COR-L47 (cell line): Measurements from ENCODE around the gene FGFRL1.

ENCODE experiments used
- DNase-seq: peaks from one replicate; lab custom pipeline; 2025; lab: John Stamatoyannopoulos, UW

The FGFRL1 gene

GRCh38 chr4:1039493-1040343 is 28.3 kb downstream of the FGFRL1 start:
- DNase-seq: no peak

DNA sequence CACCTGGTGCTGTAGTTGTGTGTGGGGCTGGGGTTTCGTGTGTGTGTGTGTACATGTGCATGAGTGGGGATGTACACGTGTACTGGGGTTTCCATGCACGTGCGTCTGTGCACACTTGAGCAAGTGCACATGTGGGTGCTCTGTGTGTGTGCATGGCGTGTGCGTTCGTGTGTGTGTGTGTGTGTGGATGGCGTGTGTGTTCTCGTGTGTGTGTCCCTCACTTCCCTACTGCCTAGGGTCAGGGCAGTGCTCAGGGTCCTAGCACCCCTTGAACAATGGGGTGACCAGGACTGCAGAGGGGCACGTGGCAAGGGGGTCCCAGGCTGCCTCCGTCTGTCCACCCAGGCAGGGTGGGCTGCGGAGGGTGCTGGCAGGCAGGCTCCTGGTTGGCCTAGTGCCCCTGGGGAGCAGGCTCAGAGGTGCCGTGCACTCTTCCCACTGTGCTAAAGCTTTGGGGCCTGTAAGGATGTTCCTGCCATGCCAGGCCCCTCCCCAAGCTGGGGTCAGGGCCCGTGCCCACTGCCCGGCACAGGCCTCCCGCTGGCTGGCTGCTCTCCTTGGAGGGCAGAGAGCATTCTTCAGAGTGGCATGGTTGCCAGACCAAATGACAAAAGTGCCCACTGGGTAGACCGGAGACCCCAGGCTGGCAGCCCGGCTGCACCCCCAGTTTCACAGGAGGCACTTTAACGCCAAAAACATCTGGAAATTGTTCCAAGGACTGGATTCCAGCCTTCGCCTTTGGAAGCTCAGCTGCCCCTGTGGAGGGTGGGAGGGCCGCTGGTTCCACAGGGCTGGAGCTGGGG is 29.1 kb downstream of the FGFRL1 start:
- no peak for DNase-seq

GRCh38 chr4:1041147-1041935 is 29.9 kb downstream of the FGFRL1 start:
- peak; percentile 45 for DNase-seq

- no peak for DNase-seq
Observed at GRCh38 chr4:1041936-1042330, 30.5 kb downstream of the FGFRL1 start.

DNA sequence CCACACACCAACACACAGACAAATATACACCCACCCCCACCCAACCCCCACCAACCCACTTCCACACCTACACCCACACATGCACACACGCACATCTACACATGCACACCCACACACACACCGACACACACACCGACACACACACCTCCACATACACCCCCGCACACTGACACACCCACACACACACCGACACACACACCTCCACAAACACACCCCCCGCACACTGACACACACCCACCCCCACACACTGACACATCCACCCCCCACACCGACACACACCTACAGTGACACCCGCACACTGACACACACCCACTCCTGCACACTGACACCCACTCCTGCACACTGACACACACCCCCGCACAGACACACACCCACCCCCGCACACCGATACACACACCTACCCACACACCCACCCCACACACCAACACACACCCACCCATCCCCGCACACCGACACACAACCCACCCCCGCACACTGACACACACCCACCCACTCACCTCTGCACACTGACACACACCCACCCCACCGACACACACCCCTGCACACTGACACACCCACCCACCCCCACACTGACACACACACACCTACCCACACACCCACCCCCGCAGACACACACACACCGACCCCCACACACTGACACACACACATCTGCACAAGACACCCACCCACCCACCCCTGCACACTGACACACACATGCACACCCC is 31.1 kb downstream of the FGFRL1 start:
- DNase-seq: no peak

DNA sequence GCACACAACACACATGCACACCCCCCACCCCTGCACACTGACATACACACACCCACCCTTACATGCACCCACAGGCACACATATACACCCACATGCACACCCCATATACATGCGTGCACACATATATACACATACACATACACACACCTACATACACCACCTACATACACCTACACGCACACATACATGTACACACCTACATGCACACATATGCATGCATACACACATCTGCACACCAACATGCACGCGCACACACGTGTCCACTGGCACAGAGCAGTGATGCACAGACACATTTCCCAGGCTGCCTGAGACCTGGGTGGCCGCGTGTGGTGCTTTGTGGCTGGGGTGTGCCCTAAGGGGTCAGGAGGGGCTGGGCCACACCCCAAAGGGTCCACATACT is 31.7 kb downstream of the FGFRL1 start:
- DNase-seq: no peak

DNA sequence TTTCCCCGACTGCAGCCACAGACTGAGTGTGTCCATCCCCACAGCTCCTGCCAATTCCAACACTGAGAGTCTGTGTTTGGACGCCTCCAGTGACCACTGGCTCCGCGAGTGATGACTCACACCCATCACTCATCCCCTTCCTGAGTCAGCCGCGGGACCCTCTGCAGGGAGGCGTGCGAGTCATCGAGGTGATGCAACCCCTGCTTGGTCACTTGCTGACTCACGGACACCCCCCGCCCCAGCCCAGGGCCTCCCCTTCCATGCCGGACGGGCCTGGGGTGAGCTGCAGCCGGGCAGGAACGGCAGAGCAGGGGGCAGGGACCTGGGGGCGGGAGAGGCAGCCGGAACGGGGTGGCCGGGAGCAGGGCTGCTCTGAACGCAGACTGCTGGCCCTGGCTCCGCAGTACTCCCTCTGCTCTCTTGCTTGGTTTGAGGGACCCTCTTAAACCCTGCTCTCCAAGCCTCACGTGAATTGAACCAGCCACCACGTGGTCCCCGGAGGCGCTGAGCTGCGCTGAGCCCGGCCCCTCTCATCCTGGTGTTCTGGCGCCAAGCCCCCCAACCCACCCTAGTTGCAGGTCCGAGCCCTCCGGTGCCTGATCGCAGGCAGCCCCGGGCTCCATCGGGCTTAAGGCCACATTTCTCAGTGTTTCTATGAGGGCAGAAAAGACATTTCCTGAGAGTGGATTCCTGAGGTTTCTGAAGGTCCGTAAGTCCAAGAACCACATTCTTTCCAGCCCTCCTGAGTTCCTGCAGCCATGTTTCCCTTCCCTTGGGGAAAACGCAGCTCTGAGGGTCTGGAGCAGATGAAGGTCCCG is 32.4 kb downstream of the FGFRL1 start:
- DNase-seq: no peak

GRCh38 chr4:1044469-1045192 is 33.2 kb downstream of the FGFRL1 start:
- DNase-seq: no peak

DNA sequence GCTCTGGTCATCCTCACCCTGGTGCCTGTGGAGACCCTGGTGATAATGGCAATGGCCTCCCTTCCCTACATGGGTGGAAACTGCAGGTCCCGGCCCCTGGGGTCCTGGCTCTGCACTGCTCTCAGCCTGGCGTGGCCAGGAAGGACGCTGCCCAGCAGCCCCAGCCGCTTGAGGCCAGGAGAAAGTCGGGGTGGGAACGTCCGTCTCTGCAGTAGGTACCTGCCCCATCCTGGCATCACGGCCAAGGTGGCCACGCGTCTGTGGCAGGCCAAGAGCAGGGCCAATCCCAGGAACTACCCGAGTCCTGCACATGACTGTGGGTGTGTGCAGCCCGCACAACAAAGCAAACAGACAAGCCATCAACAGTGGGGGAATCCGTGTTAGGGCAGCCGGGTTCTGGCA is 33.8 kb downstream of the FGFRL1 start:
- no peak for DNase-seq

GRCh38 chr4:1045595-1046201 is 34.3 kb downstream of the FGFRL1 start:
- no peak for DNase-seq

DNA sequence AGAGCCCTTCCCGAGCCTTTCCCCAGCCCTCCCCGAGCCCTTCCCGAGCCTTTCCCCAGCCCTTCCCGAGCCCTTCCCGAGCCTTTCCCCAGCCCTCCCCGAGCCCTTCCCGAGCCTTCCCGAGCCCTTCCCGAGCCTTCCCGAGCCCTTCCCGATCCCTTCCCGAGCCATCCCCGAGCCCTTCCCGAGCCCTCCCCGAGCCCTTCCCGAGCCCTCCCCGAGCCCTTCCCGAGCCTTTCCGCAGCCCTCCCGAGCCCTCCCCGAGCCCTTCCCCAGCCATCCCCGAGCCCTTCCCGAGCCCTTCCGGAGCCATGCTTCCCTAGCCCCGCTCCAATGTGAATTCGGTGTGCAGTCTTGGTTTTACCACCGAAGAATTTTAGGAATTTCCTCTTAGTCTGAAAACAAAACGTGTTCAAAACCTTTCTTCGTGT is 35.2 kb downstream of the FGFRL1 start:
- peak; percentile 31 for DNase-seq

DNA sequence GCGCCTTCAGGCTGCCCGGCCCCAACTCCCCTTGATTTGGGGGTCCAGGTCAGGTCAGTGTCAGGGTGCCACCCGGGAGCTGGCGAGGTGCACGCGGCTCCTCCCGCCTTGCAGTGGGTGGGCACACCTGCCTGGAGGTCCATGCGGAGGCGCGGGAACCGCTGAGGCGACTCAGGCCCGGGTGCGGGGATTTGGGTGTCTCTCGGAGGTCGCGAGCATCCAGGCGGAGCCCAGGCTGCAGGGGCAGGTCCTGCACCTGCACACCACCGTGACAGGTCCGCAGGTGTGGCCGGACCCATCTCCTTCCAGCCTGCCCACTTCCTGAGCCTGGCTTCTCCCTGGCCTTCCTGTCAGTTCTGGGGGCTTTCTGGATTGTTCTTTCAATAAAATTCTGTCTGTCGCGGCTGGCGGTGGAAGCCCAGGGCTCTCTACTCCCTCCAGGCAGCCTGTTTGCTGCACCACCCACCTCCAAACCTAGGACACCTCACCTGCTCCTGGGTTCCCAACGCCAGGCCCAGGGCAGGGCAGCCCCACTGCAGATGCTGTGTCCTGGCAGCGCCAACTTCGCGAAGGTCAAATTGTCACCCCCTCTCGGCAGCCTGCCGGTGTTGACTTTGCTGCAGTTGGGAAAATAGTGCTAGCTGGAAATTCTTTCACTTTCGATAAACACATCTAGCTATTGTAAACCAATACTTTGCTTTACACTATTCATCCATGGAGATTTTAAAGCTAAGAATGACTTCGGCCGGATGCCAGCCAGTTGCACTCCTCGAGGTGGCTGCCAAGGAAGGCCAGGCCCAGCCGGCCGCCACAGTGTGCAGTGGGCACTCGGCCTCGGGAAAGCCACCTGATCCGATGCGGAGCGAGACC is 35.9 kb downstream of the FGFRL1 start:
- no peak for DNase-seq

GRCh38 chr4:1047976-1048772 is 36.7 kb downstream of the FGFRL1 start:
- DNase-seq: no peak

- DNase-seq: no peak
Observed at GRCh38 chr4:1048773-1049590, 37.6 kb downstream of the FGFRL1 start.

- DNase-seq: no peak
Observed at GRCh38 chr4:1049591-1049905, 38.1 kb downstream of the FGFRL1 start.

DNA sequence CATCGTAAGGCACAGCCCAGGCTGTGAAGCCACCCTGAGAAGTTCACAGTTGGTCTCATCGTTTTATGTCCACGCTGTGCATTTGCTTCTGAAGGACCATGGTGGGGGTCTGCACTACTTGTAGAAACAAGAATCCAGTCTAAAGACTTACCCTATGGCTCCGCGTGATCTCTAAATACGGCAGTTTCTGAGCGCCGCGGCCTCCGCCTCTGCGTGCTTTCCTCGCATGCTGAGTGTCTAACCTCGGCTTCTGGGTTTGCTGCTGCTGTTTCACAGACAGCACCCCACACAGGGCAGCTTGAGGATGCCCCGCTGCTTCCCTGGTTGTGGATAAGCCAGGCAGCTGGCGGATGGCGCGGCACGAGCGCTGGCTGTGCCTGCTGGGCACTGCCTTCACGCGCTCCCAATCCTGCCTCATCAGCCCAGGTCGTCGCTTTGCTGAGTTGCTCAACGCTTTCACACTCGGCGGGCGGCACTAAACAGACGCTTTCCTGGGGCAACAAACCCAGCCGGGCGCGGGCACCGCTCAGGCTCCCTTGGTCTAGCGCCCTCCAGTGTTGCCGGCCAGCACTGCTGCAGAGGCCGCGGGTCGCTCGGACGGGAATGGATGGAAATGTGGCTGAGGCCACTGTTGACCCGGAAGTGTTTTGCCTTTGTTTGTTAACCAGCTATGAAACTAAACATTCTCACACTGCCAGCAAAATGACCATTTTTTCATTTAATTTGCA is 39.2 kb downstream of the FGFRL1 start:
- no peak for DNase-seq

DNA sequence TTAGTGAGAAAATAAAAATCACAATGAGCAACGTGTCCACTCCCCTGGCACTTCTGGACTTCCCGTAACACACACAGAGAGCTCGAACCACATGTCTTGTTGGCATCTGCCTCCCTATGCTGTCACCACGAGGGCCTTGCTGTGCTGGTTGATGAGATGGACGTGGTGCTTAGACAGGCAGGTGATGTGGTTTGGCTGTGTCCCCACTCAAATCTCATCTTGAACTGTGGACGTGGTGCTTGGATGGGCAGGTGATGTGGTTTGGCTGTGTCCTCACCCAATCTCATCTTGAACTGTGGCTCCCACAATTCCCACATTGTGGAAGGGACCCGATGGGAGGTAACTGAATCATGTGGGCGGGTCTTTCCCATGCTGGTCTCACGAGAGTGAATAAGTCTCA is 40.0 kb downstream of the FGFRL1 start:
- DNase-seq: no peak
